SKM-1 (cell line): ENCODE results near the gene SKIDA1.

Experiments used
- DNase-seq: peaks from one replicate; lab custom pipeline; 2025; ENCODE audit not compliant: unreplicated experiment; lab: John Stamatoyannopoulos, UW

Gene SKIDA1

GRCh38 chr10:21502348-21502740 lies 23.1 kb downstream of the SKIDA1 start:
- DNase-seq: no peak

GRCh38 chr10:21501731-21502347 lies 23.6 kb downstream of the SKIDA1 start:
- DNase-seq: no peak

- DNase-seq: no peak
Measured at GRCh38 chr10:21501091-21501490, 24.4 kb downstream of the SKIDA1 start.

GRCh38 chr10:21500578-21500910 lies 24.9 kb downstream of the SKIDA1 start:
- DNase-seq: no peak

GRCh38 chr10:21499701-21500577 lies 25.5 kb downstream of the SKIDA1 start:
- DNase-seq: no peak

- DNase-seq: no peak
Measured at GRCh38 chr10:21498986-21499385, 26.5 kb downstream of the SKIDA1 start.

GRCh38 chr10:21498377-21498776 lies 27.1 kb downstream of the SKIDA1 start:
- DNase-seq: no peak

- no peak for DNase-seq
Measured at GRCh38 chr10:21497177-21497807, 28.2 kb downstream of the SKIDA1 start.

- DNase-seq: no peak
Measured at GRCh38 chr10:21496343-21497176, 28.9 kb downstream of the SKIDA1 start.

GRCh38 chr10:21495752-21496342 lies 29.6 kb downstream of the SKIDA1 start:
- DNase-seq: no peak

- DNase-seq: no peak
Measured at GRCh38 chr10:21495002-21495751, 30.3 kb downstream of the SKIDA1 start.

- no peak for DNase-seq
Measured at GRCh38 chr10:21494191-21495001, 31.1 kb downstream of the SKIDA1 start.

GRCh38 chr10:21493784-21494183 lies 31.7 kb downstream of the SKIDA1 start:
- DNase-seq: no peak

- no peak for DNase-seq
Measured at GRCh38 chr10:21492421-21492820, 33.1 kb downstream of the SKIDA1 start.

GRCh38 chr10:21490711-21491105 lies 34.8 kb downstream of the SKIDA1 start:
- DNase-seq: no peak

GRCh38 chr10:21490028-21490710 lies 35.3 kb downstream of the SKIDA1 start:
- DNase-seq: no peak

- DNase-seq: no peak
Measured at GRCh38 chr10:21488957-21489446, 36.5 kb downstream of the SKIDA1 start.

GRCh38 chr10:21488246-21488956 lies 37.1 kb downstream of the SKIDA1 start:
- DNase-seq: no peak
